Measurements from ENCODE around the gene SEZ6. TPM values are rescaled to one million over a fixed set of nuclear protein-coding genes. Genes with fewer than 3 reads are reported as not detected.

SEZ6 gene
- total and polyA plus RNA-seq, 11 donors, result 0.25 TPM; not detected in 10

GRCh38 chr17:28925912-28926365, 79.9 kb downstream of the SEZ6 start:
- WGBS, 4 donors, result 52 to 55% (median 54%) methylated on average over 2 of the region's 2 CpGs
- Histone ChIP-seq H3K27me3 (no peaks in the 10 kb centered on the region), H3K27ac (peak overlapping the region in 3 of 12 donors; percentile 16 to 87 (median 39)), H3K36me3 (peaks cover 0 to 67% (median 60%) of the 10 kb centered on the region in 9 donors), H3K4me3 (no peak overlapping the region), H3K9me3 (peaks cover 0 to 3% (median 0%) of the 10 kb centered on the region in 12 donors), H3K4me1 (peaks cover 0 to 48% (median 8%) of the 10 kb centered on the region in 12 donors)
- intact Hi-C loops (cut with DNase I), result no loop called here
- ATAC-seq (peak in 3 of 4 donors; percentile 46 to 79 (median 68)), DNase-seq (no peak)
- TF ChIP-seq CTCF (IDR thresholded peaks at IDR 0.05) (no peak), POLR2A (IDR thresholded peaks at IDR 0.05) (no peak)

GRCh38 chr17:28920201-28920600, 85.6 kb downstream of the SEZ6 start:
- DNase-seq (no peak), ATAC-seq (no peak)
- no peaks in the 10 kb centered on the region for H3K9me3 ChIP-seq
- no peaks in the 10 kb centered on the region for H3K27me3 ChIP-seq
- H3K4me3 ChIP-seq, result no peak overlapping the region
- H3K27ac ChIP-seq, result no peak overlapping the region
- intact Hi-C loops (cut with DNase I), result no loop called here
- H3K4me1 ChIP-seq, result peaks cover 0 to 10% (median 3%) of the 10 kb centered on the region in 12 donors
- peaks cover 0 to 100% (median 96%) of the 10 kb centered on the region in 9 donors for H3K36me3 ChIP-seq
- TF ChIP-seq CTCF (IDR thresholded peaks at IDR 0.05) (no peak), POLR2A (IDR thresholded peaks at IDR 0.05) (no peak)

- intact Hi-C loops (cut with DNase I), result loop anchor here in 7 of 10 donors (5.0 to 10.0 kb wide), 4 partner anchors 153 to 193 kb away; partner anchors contain the start of genes NEK8 (in 5 of the 7) and TLCD1 (in 5 of the 7)
- ATAC-seq, result no peak
- 42 to 73% (median 63%) methylated on average over 2 of the region's 2 CpGs for WGBS, 4 donors
Observed at GRCh38 chr17:28918295-28918694, 87.5 kb downstream of the SEZ6 start.

More at GRCh38 chr17:28918295-28918694, 87.5 kb downstream of the SEZ6 start:
- H3K36me3 ChIP-seq, result peaks cover 0 to 100% (median 100%) of the 10 kb centered on the region in 9 donors
- H3K4me3 ChIP-seq, result no peak overlapping the region
- TF ChIP-seq POLR2A (IDR thresholded peaks at IDR 0.05) (no peak), CTCF (IDR thresholded peaks at IDR 0.05) (no peak)
- H3K9me3 ChIP-seq, result no peaks in the 10 kb centered on the region
- DNase-seq, result no peak
- peaks cover 0 to 10% (median 3%) of the 10 kb centered on the region in 12 donors for H3K4me1 ChIP-seq
- H3K27ac ChIP-seq, result peak overlapping the region in 1 of 12 donors; percentile 53
- H3K27me3 ChIP-seq, result no peaks in the 10 kb centered on the region

Data from heart left ventricle (tissue), 16 donors.